ENCODE results near the gene PAK1. TPM values are rescaled to one million over a fixed set of nuclear protein-coding genes. Genes with fewer than 3 reads are reported as not detected.

PAK1 gene
- total and polyA plus RNA-seq, 9 of the 15 experiments (the other 6 are each of a cell fraction or from before 2014, with no cell fraction given) = 0.52 to 11.7 (median 1.9) TPM

DNA sequence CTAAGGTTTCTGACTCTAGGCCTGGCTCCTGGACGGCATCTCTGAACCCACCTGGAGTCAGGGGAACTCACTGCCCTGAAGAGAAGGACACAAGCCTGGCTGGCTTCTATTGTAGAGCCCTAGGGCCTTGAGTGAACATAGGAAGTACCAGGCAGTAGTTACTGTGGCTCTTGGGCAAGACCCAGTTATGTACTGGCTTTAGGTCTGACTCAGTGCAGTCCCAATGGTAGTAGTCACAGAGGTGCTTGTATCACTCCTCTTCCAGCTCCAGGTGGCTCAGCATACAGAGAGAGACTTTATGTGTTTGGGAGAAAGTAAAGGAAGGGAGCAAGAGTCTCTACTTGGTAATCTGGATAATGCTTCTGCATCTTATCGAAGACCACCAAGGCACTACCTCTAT lies 13.9 kb upstream of the PAK1 start:
- 0% methylated on average over 2 of the region's 2 CpGs for WGBS (ENCODE audit: insufficient coverage, low coverage, missing lambda C conversion rate)
- intact Hi-C loops (cut with micrococcal nuclease) (no loop called here), in situ Hi-C loops (cut with MboI) (no loop called here)
- no peak for TF ChIP-seq ZNF436 (CRISPR knock-in tag; IDR thresholded peaks at IDR 0.05)
- TF ChIP-seq ZNF197 (CRISPR knock-in tag; IDR thresholded peaks at IDR 0.05; ENCODE audit: low read depth) = no peak
- no peak for TF ChIP-seq CEBPG (CRISPR knock-in tag; IDR thresholded peaks at IDR 0.05)
- TF ChIP-seq CEBPG (tag; conservative IDR thresholded peaks at IDR 0.05 in 1 of 2, IDR thresholded peaks at IDR 0.05 in 1 of 2) = no peak
- no peak for TF ChIP-seq PCBP1 (IDR thresholded peaks at IDR 0.05; ENCODE audit: low read depth, low read length, poor library complexity, severe bottlenecking)
- TF ChIP-seq, protein P1, sequence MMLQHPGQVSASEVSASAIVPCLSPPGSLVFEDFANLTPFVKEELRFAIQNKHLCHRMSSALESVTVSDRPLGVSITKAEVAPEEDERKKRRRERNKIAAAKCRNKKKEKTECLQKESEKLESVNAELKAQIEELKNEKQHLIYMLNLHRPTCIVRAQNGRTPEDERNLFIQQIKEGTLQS (IDR thresholded peaks at IDR 0.05) = no peak
- TF ChIP-seq, protein P1 (CRISPR knock-in tag; conservative IDR thresholded peaks at IDR 0.05) = no peak
- no peak overlapping the region for H3K4me3 ChIP-seq
- H3K27me3 ChIP-seq (ENCODE audit: control insufficient read depth in 2 of 2, insufficient read depth in 2 of 2, low read length in 2 of 2) = peaks cover 4 to 9% of the 10 kb centered on the region in 2 experiments; a peak in 1 of 5 replicates
- no peak overlapping the region for H3K27ac ChIP-seq (ENCODE audit: extremely low read depth, low read depth, low read length)
- FAIRE-seq = no peak
- H3K4me1 ChIP-seq (replicated peaks in 1 of 2; ENCODE audit: control insufficient read depth in 2 of 2, insufficient read depth in 2 of 2, low read length in 2 of 2) = no peaks in the 10 kb centered on the region
- DNase-seq (ENCODE audit: extremely low read depth in 1 of 4, low spot score in 3 of 4) = no peak
- H3K4me2 ChIP-seq (ENCODE audit: insufficient read depth, low read length) = no peak overlapping the region
- no peaks in the 10 kb centered on the region for H3K79me2 ChIP-seq (ENCODE audit: control insufficient read depth, insufficient read depth, low read length)
- BruUV-seq (replicated peaks) = no TSS peak
- no peaks in the 10 kb centered on the region for H3K36me3 ChIP-seq (ENCODE audit: control insufficient read depth, insufficient read depth, low read length)
- no peak for ATAC-seq
- no peaks in the 10 kb centered on the region for H3K9me1 ChIP-seq (ENCODE audit: control insufficient read depth, insufficient read depth, low read length)
- no peak overlapping the region for H3K9ac ChIP-seq (ENCODE audit: insufficient read depth in 1 of 2, low read depth in 2 of 2, low read length in 2 of 2)
- POLR2A ChIA-PET = no interaction called here
- H4K20me1 ChIP-seq (replicated peaks; ENCODE audit: control insufficient read depth, insufficient read depth, low read length) = no peaks in the 10 kb centered on the region
- no peaks in the 10 kb centered on the region for H3K9me3 ChIP-seq (replicated peaks; ENCODE audit: control insufficient read depth, insufficient read depth, low read depth, low read length)
- CTCF ChIA-PET (ENCODE audit: low intra/inter-chr PET ratio) = no interaction called here
- H2AFZ ChIP-seq (ENCODE audit: low read depth, low read length) = no peak overlapping the region
